GM12878 (cell line): ENCODE measurements around the gene ANKRD55. TPM values are rescaled to one million over a fixed set of nuclear protein-coding genes. Genes with fewer than 3 reads are reported as not detected.

Experiments used
- ATAC-seq: fragments of 200-7000 bp; cut with Tn5 transposase; 3 replicates; pipeline ENCODE4 v1.9.1; 2020; ENCODE audit warnings: mild to moderate bottlenecking, moderate library complexity
- BruUV-seq: library from RNA; stranded (reverse); fragments of 400-500 nt; replicated peaks from 2 replicates; lab custom pipeline; 2021; lab: Mats Ljungman, UMichigan
- CTCF ChIA-PET: fragments of 300-600 bp; sonication (Branson Sonifier 250); formaldehyde crosslinking; extraction: SDS; loops from one replicate; lab custom pipeline; 2021; ENCODE audit warnings: inconsistent platforms; lab: Yijun Ruan, JAX
- POLR2A ChIA-PET: fragments of 350-600 bp; formaldehyde crosslinking; extraction: SDS; loops from one replicate; lab custom pipeline; 2021; ENCODE audit warnings: inconsistent platforms; lab: Charles Lee
- RAD21 ChIA-PET: fragments of 300-600 bp; sonication (Branson Sonifier 250); formaldehyde crosslinking; loops from one replicate; lab custom pipeline; 2023; ENCODE audit warnings: antibody characterized with exemption; ENCODE audit not compliant: unreplicated experiment; lab: Charles Lee
- SMC1A ChIA-PET: fragments of 300-600 bp; sonication (Branson Sonifier 250); formaldehyde crosslinking; loops from one replicate; lab custom pipeline; 2023; ENCODE audit not compliant: unreplicated experiment, uncharacterized antibody; lab: Charles Lee
- DNase-seq: peaks from one replicate; pipeline ENCODE4 v3.0.0-alpha.2; 2011; ENCODE audit warnings: low read depth, low spot score
- FAIRE-seq: peaks from 3 replicates; lab custom pipeline; 2011; peaks lifted over from hg19 to GRCh38; lab: Jason Lieb, UNC
- H2AFZ ChIP-seq: 2 replicates; pipeline ENCODE4 v1.6.0; 2011; ENCODE audit warnings: low read depth, low read length, control low read depth; ENCODE audit not compliant: control insufficient read depth
- H3K27ac ChIP-seq: 2 replicates; pipeline ENCODE4 v1.5.1; 2011; ENCODE audit warnings: control low read depth; ENCODE audit not compliant: control insufficient read depth, insufficient read depth
- H3K27me3 ChIP-seq, 2 experiments: replicated peaks in 1 of 2; 2 replicates each; pipeline versions ENCODE4 v1.6.0 to v1.6.1; 2011; ENCODE audit warnings: low read length in 1 of 2; ENCODE audit not compliant: control insufficient read depth in 2 of 2, insufficient read depth in 2 of 2
- H3K36me3 ChIP-seq, 2 experiments: 2 replicates each; pipeline ENCODE4 v1.5.1; 2011; ENCODE audit warnings: low read length in 1 of 2; ENCODE audit not compliant: control insufficient read depth in 2 of 2, insufficient read depth in 2 of 2
- H3K4me1 ChIP-seq: 2 replicates; pipeline ENCODE4 v1.6.1; 2011; ENCODE audit warnings: mild to moderate bottlenecking, low read length, moderate library complexity, mixed read lengths; ENCODE audit not compliant: control insufficient read depth, insufficient read depth
- H3K4me2 ChIP-seq: 2 replicates; pipeline ENCODE4 v1.6.0; 2011; ENCODE audit warnings: control low read depth; ENCODE audit not compliant: control insufficient read depth, insufficient read depth
- H3K4me3 ChIP-seq: fragments of 200-600 bp; sonication (generic); 2 replicates; pipeline ENCODE4 v1.5.1; 2016
- H3K79me2 ChIP-seq: 2 replicates; pipeline ENCODE4 v1.6.0; 2011; ENCODE audit warnings: low read length; ENCODE audit not compliant: control insufficient read depth, insufficient read depth
- H3K9ac ChIP-seq: 2 replicates; pipeline ENCODE4 v1.8.0; 2011; ENCODE audit warnings: low read length, control low read depth, mixed read lengths; ENCODE audit not compliant: control insufficient read depth, insufficient read depth
- H3K9me3 ChIP-seq: replicated peaks from 3 replicates; pipeline ENCODE4 v1.5.1; 2011; ENCODE audit warnings: mild to moderate bottlenecking, low read length; ENCODE audit not compliant: control insufficient read depth, insufficient read depth
- H4K20me1 ChIP-seq: 2 replicates; pipeline ENCODE4 v1.6.0; 2011; ENCODE audit not compliant: control insufficient read depth, insufficient read depth
- ETV6 ChIP-seq, 2 experiments: fragments of 450-650 bp in 1 of 2; IDR thresholded peaks in 1 of 2; conservative IDR thresholded peaks in 1 of 2; 2 replicates each; pipeline ENCODE4 v1.6.1; 2014; ENCODE audit warnings: antibody characterized with exemption in 1 of 2, borderline replicate concordance in 1 of 2, low read depth in 1 of 2, mild to moderate bottlenecking in 1 of 2, moderate library complexity in 1 of 2
- KLF5 ChIP-seq: fragments of 450-650 bp; IDR thresholded peaks from 2 replicates; pipeline ENCODE4 v1.6.1; 2014; ENCODE audit warnings: mild to moderate bottlenecking; ENCODE audit not compliant: partially characterized antibody
- PML ChIP-seq: IDR thresholded peaks from 2 replicates; pipeline ENCODE4 v1.6.1; 2012; ENCODE audit warnings: low read length, inconsistent platforms
- TARDBP ChIP-seq: IDR thresholded peaks from 2 replicates; pipeline ENCODE4 v1.6.1; 2016; ENCODE audit warnings: borderline replicate concordance
- WGBS: methylation state at CpG from one replicate; pipeline ENCODE4 v1.1.6; 2016; ENCODE audit warnings: low lambda C conversion rate; ENCODE audit not compliant: insufficient replicate concordance, insufficient coverage; ENCODE audit errors: missing lambda C conversion rate; 5-methylcytosine and 5-hydroxymethylcytosine counted together
- in situ Hi-C: fragments of 300-500 bp; cut with MboI; formaldehyde crosslinking; loops from 9 replicates; pipeline ENCODE4 v1.14.3; 2018; ENCODE audit warnings: mixed read lengths
- intact Hi-C: fragments of 100-400 bp; cut with micrococcal nuclease; formaldehyde crosslinking; loops from one replicate; pipeline ENCODE4 v1.14.2; 2022; ENCODE audit not compliant: unreplicated experiment
- polyA plus RNA-seq, 11 experiments: library from polyadenylated mRNA; depleted of rRNA in 4 of 11; unstranded in 6 of 11; stranded (reverse) in 5 of 11; fragments of >200 nt; fragmentation: Nextera tagmentation in 4 of 11; fragmentation: Illumina TruSeq in 1 of 11; extraction: Ambion mirVana in 4 of 11; extraction: Trizol in 1 of 11; gene quantifications; 1 replicate in 1 of 11; 2 replicates in 10 of 11; pipeline versions ENCODE4 v1.2.1 to v1.2.3, GENCODE V29; 2011 to 2016; ENCODE audit warnings: inconsistent platforms in 2 of 11, missing spikeins in 2 of 11, low read depth in 1 of 11
- total RNA-seq, 4 experiments: library from RNA; depleted of rRNA in 3 of 4; stranded (reverse); fragments of >200 nt in 3 of 4; fragmentation: Illumina TruSeq in 1 of 4; extraction: Trizol in 1 of 4; gene quantifications; 2 replicates each; pipeline versions ENCODE4 v1.2.1 to v1.2.3, GENCODE V29; 2013 to 2021
- TF ChIP-seq, protein P1 (sequence below): fragments of 450-650 bp; IDR thresholded peaks from 2 replicates; pipeline ENCODE4 v1.6.1; 2016; ENCODE audit warnings: mild to moderate bottlenecking, moderate library complexity, borderline replicate concordance
- TF ChIP-seq, protein P2 (sequence below): fragments of 450-650 bp; IDR thresholded peaks from 2 replicates; pipeline ENCODE4 v1.6.1; 2018; ENCODE audit warnings: borderline replicate concordance, mild to moderate bottlenecking; ENCODE audit not compliant: partially characterized antibody
- TF ChIP-seq, protein P3 (sequence below): IDR thresholded peaks from 2 replicates; pipeline ENCODE4 v1.6.1; 2011; ENCODE audit warnings: low read depth, mild to moderate bottlenecking, low read length, moderate library complexity, borderline replicate concordance; ENCODE audit errors: extremely low read depth
- TF ChIP-seq, protein P4 (sequence below): fragments of 450-650 bp; formaldehyde crosslinking; IDR thresholded peaks from 2 replicates; pipeline ENCODE4 v1.4.0; 2020; ENCODE audit warnings: mild to moderate bottlenecking, moderate library complexity

ANKRD55 gene
- total and polyA plus RNA-seq, 10 of the 15 experiments (the other 5 are each of a cell fraction or from before 2014, with no cell fraction given), result 0.04 TPM; not detected in 9

DNA sequence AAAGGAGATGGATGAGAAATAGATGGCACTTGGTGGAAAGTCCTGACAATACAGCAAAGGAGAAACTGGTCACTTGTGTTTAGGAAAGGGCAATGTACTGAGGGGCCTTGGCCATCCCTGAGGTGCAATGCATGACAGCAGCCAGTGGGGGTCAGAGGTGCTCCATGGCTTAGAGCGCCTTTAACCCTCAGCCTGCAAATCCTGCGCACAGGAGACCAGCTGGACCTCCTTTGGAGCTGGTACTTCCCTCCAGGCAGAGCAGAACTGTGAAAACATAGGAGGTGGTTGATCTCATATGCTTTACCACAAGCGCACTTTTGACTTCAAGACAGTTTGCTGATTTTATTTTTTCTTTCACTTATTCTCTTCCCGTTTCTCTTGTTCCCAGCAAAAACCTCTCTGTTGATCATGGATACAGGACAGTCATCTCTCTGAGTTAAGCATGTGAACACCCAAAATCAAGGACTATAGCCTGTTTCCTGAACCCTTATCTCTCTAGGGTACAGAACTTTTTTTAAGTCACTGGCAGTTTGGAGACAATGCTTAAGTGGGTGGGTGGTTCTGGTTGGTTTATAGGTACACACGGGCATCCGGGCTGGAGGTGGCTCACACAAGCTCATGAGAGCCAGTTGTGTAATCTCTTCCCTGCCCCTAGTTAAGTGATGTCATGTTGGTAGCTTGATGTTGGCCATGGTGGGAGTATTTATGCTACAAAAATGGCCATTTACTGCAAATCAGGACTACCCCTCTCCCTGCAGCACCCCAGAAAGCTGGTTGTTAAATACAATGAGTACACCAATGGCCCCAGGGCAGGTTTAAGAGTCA, 37.6 kb upstream of the ANKRD55 start:
- POLR2A ChIA-PET, result interaction anchor here (0.5 kb wide), 1 partner anchor 637 kb away, joined by 3 read pairs; no protein-coding TSS in a partner anchor
- no TSS peak for BruUV-seq
- FAIRE-seq, result peak; percentile 84
- TF ChIP-seq KLF5 (no peak), TARDBP (no peak), ETV6 (conservative IDR thresholded peaks at IDR 0.05 in 1 of 2, IDR thresholded peaks at IDR 0.05 in 1 of 2; ENCODE audit: borderline replicate concordance in 1 of 2, low read depth in 1 of 2) (no peak), PML (no peak)
- TF ChIP-seq, protein P1, sequence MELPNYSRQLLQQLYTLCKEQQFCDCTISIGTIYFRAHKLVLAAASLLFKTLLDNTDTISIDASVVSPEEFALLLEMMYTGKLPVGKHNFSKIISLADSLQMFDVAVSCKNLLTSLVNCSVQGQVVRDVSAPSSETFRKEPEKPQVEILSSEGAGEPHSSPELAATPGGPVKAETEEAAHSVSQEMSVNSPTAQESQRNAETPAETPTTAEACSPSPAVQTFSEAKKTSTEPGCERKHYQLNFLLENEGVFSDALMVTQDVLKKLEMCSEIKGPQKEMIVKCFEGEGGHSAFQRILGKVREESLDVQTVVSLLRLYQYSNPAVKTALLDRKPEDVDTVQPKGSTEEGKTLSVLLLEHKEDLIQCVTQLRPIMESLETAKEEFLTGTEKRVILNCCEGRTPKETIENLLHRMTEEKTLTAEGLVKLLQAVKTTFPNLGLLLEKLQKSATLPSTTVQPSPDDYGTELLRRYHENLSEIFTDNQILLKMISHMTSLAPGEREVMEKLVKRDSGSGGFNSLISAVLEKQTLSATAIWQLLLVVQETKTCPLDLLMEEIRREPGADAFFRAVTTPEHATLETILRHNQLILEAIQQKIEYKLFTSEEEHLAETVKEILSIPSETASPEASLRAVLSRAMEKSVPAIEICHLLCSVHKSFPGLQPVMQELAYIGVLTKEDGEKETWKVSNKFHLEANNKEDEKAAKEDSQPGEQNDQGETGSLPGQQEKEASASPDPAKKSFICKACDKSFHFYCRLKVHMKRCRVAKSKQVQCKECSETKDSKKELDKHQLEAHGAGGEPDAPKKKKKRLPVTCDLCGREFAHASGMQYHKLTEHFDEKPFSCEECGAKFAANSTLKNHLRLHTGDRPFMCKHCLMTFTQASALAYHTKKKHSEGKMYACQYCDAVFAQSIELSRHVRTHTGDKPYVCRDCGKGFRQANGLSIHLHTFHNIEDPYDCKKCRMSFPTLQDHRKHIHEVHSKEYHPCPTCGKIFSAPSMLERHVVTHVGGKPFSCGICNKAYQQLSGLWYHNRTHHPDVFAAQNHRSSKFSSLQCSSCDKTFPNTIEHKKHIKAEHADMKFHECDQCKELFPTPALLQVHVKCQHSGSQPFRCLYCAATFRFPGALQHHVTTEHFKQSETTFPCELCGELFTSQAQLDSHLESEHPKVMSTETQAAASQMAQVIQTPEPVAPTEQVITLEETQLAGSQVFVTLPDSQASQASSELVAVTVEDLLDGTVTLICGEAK, result no peak
- TF ChIP-seq, protein P2, sequence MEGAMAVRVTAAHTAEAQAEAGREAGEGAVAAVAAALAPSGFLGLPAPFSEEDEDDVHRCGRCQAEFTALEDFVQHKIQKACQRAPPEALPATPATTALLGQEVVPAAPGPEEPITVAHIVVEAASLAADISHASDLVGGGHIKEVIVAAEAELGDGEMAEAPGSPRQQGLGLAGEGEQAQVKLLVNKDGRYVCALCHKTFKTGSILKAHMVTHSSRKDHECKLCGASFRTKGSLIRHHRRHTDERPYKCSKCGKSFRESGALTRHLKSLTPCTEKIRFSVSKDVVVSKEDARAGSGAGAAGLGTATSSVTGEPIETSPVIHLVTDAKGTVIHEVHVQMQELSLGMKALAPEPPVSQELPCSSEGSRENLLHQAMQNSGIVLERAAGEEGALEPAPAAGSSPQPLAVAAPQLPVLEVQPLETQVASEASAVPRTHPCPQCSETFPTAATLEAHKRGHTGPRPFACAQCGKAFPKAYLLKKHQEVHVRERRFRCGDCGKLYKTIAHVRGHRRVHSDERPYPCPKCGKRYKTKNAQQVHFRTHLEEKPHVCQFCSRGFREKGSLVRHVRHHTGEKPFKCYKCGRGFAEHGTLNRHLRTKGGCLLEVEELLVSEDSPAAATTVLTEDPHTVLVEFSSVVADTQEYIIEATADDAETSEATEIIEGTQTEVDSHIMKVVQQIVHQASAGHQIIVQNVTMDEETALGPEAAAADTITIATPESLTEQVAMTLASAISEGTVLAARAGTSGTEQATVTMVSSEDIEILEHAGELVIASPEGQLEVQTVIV, result no peak
- TF ChIP-seq, protein P3, sequence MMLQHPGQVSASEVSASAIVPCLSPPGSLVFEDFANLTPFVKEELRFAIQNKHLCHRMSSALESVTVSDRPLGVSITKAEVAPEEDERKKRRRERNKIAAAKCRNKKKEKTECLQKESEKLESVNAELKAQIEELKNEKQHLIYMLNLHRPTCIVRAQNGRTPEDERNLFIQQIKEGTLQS, result no peak
- TF ChIP-seq, protein P4, sequence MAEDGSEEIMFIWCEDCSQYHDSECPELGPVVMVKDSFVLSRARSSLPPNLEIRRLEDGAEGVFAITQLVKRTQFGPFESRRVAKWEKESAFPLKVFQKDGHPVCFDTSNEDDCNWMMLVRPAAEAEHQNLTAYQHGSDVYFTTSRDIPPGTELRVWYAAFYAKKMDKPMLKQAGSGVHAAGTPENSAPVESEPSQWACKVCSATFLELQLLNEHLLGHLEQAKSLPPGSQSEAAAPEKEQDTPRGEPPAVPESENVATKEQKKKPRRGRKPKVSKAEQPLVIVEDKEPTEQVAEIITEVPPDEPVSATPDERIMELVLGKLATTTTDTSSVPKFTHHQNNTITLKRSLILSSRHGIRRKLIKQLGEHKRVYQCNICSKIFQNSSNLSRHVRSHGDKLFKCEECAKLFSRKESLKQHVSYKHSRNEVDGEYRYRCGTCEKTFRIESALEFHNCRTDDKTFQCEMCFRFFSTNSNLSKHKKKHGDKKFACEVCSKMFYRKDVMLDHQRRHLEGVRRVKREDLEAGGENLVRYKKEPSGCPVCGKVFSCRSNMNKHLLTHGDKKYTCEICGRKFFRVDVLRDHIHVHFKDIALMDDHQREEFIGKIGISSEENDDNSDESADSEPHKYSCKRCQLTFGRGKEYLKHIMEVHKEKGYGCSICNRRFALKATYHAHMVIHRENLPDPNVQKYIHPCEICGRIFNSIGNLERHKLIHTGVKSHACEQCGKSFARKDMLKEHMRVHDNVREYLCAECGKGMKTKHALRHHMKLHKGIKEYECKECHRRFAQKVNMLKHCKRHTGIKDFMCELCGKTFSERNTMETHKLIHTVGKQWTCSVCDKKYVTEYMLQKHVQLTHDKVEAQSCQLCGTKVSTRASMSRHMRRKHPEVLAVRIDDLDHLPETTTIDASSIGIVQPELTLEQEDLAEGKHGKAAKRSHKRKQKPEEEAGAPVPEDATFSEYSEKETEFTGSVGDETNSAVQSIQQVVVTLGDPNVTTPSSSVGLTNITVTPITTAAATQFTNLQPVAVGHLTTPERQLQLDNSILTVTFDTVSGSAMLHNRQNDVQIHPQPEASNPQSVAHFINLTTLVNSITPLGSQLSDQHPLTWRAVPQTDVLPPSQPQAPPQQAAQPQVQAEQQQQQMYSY, result no peak

More for the DNA sequence above, 37.6 kb upstream of the ANKRD55 start:
- intact Hi-C loops (loop anchor here (1.0 to 10.0 kb wide), 10 partner anchors 44 to 952 kb away; partner anchors contain the start of gene MAP3K1), in situ Hi-C loops (loop anchor here (5.0 to 10.0 kb wide), 2 partner anchors 567 to 954 kb away; no protein-coding TSS in a partner anchor)
- CTCF ChIA-PET, result interaction anchor here (0.6 to 12.9 kb wide), 67 partner anchors 8 to 1023 kb away, joined by 3 to 296 read pairs (median 4); no protein-coding TSS in a partner anchor
- H3K4me1 ChIP-seq, result no peaks in the 10 kb centered on the region
- SMC1A ChIA-PET, result interaction anchor here (0.7 to 9.0 kb wide), 47 partner anchors 19 to 1068 kb away, joined by 3 to 164 read pairs (median 5); no protein-coding TSS in a partner anchor
- H3K27me3 ChIP-seq, result no peaks in the 10 kb centered on the region
- 6% methylated on average over 6 of the region's 6 CpGs for WGBS
- no peak overlapping the region for H3K27ac ChIP-seq
- H2AFZ ChIP-seq, result no peak overlapping the region; the same call in 1 of the 2 replicates
- no peaks in the 10 kb centered on the region for H3K36me3 ChIP-seq
- no peak overlapping the region for H3K4me2 ChIP-seq
- H3K79me2 ChIP-seq, result no peaks in the 10 kb centered on the region
- no peak overlapping the region for H3K4me3 ChIP-seq
- peak; percentile 97 for ATAC-seq
- DNase-seq, result peak; percentile 62
- H4K20me1 ChIP-seq, result no peaks in the 10 kb centered on the region
- H3K9ac ChIP-seq, result no peak overlapping the region
- H3K9me3 ChIP-seq, result no peaks in the 10 kb centered on the region; the same call in 2 of the 3 replicates
- RAD21 ChIA-PET, result interaction anchor here (0.6 to 6.1 kb wide), 41 partner anchors 9 to 1027 kb away, joined by 3 to 174 read pairs (median 5); no protein-coding TSS in a partner anchor
